Large intestine (tissue), 3 donors: ENCODE data around the gene ERAL1. TPM values are rescaled to one million over a fixed set of nuclear protein-coding genes. Genes with fewer than 3 reads are reported as not detected.
"Not testable (repeated sequence)": the region's sequence is repeated elsewhere in the genome, so short reads cannot be mapped to it uniquely, and the experiment has no call there.

ENCODE experiments used
- DNase-seq, 2 donors: peaks; one replicate each; pipeline versions ENCODE4 v3.0.0 to v3.0.0-alpha.2; 2013
- H3K27ac ChIP-seq: one replicate; pipeline ENCODE4 v1.5.1; 2013; ENCODE audit warnings: low read length
- H3K27me3 ChIP-seq: 2 replicates; pipeline ENCODE4 v1.6.1; 2013; ENCODE audit warnings: low read length; ENCODE audit not compliant: control insufficient read depth, insufficient read depth
- H3K36me3 ChIP-seq: 2 replicates; pipeline ENCODE4 v1.6.1; 2013; ENCODE audit warnings: low read length; ENCODE audit not compliant: control insufficient read depth, insufficient read depth
- H3K4me1 ChIP-seq: one replicate; pipeline ENCODE4 v1.6.1; 2013; ENCODE audit warnings: low read length; ENCODE audit not compliant: control insufficient read depth, insufficient read depth
- H3K4me3 ChIP-seq: one replicate; pipeline ENCODE4 v1.5.1; 2013; ENCODE audit warnings: low read length
- H3K9me3 ChIP-seq: one replicate; pipeline ENCODE4 v1.6.1; 2013; ENCODE audit warnings: mild to moderate bottlenecking, low read depth, low read length, moderate library complexity; ENCODE audit not compliant: control insufficient read depth
- WGBS: methylation state at CpG from one replicate; pipeline ENCODE4 v1.1.5; 2013; ENCODE audit warnings: low lambda C conversion rate; ENCODE audit not compliant: insufficient coverage; 5-methylcytosine and 5-hydroxymethylcytosine counted together
- polyA plus RNA-seq: library from polyadenylated mRNA; unstranded; fragments of 120-200 nt; gene quantifications from one replicate; pipeline ENCODE4 v1.2.1, GENCODE V29; 2013

The ERAL1 gene
- polyA plus RNA-seq, 1 donor, result 54.2 TPM

GRCh38 chr17:28897769-28898526, 43.1 kb downstream of the ERAL1 start:
- DNase-seq, result no peak
- Histone ChIP-seq H3K4me1 (peaks cover 26% of the 10 kb centered on the region), H3K27me3 (no peaks in the 10 kb centered on the region), H3K4me3 (peak overlapping the region; percentile 78), H3K9me3 (no peaks in the 10 kb centered on the region), H3K27ac (peak overlapping the region; percentile 73), H3K36me3 (peaks cover 3% of the 10 kb centered on the region)
- 10% methylated on average over 2 of the region's 23 CpGs for WGBS

- H3K4me3 ChIP-seq, result no peak overlapping the region
- no peak overlapping the region for H3K27ac ChIP-seq
- peaks cover 26% of the 10 kb centered on the region for H3K4me1 ChIP-seq
- WGBS, result no CpG with 5 or more reads among the region's 12 CpGs
- H3K36me3 ChIP-seq, result no peaks in the 10 kb centered on the region
- DNase-seq, result no peak
- H3K9me3 ChIP-seq, result no peaks in the 10 kb centered on the region
- H3K27me3 ChIP-seq, result no peaks in the 10 kb centered on the region
Measured at GRCh38 chr17:28898527-28898955, 43.7 kb downstream of the ERAL1 start.

- H3K4me1 ChIP-seq, result peaks cover 26% of the 10 kb centered on the region
- no peaks in the 10 kb centered on the region for H3K9me3 ChIP-seq
- no peak for DNase-seq
- H3K27me3 ChIP-seq, result no peaks in the 10 kb centered on the region
- H3K36me3 ChIP-seq, result no peaks in the 10 kb centered on the region
- no peak overlapping the region for H3K4me3 ChIP-seq
- no peak overlapping the region for H3K27ac ChIP-seq
- WGBS, result no CpG with 5 or more reads among the region's 5 CpGs
Measured at GRCh38 chr17:28899212-28899815, 44.5 kb downstream of the ERAL1 start.

GRCh38 chr17:28900986-28901726, 46.3 kb downstream of the ERAL1 start:
- Histone ChIP-seq H3K27ac (no peak overlapping the region), H3K9me3 (no peaks in the 10 kb centered on the region)

GRCh38 chr17:28901866-28902818, 47.3 kb downstream of the ERAL1 start:
- Histone ChIP-seq H3K36me3 (peaks cover 17% of the 10 kb centered on the region), H3K27me3 (no peaks in the 10 kb centered on the region), H3K27ac (peak overlapping the region; percentile 76), H3K4me3 (peak overlapping the region; percentile 64), H3K9me3 (no peaks in the 10 kb centered on the region), H3K4me1 (peaks cover 21% of the 10 kb centered on the region)
- WGBS, result 80% methylated on average over 2 of the region's 62 CpGs
- peak in 1 of 2 donors; percentile 44 for DNase-seq

More at GRCh38 chr17:28900986-28901726, 46.3 kb downstream of the ERAL1 start:
- Histone ChIP-seq H3K4me3 (no peak overlapping the region), H3K4me1 (peaks cover 27% of the 10 kb centered on the region), H3K27me3 (no peaks in the 10 kb centered on the region), H3K36me3 (peaks cover 8% of the 10 kb centered on the region)
- no peak for DNase-seq
- no CpG with 5 or more reads among the region's 24 CpGs for WGBS

- Histone ChIP-seq H3K36me3 (peaks cover 26% of the 10 kb centered on the region), H3K27me3 (no peaks in the 10 kb centered on the region), H3K4me3 (peak within 1 kb of the TSS; percentile 64), H3K27ac (peak within 1 kb of the TSS; percentile 76), H3K4me1 (peaks cover 18% of the 10 kb centered on the region), H3K9me3 (no peaks in the 10 kb centered on the region)
- peak; percentile 96 to 97 for DNase-seq
- 0% methylated on average over 1 of the region's 55 CpGs for WGBS
Measured at GRCh38 chr17:28902819-28903545, 48.2 kb downstream of the ERAL1 start, which contains the start of gene DHRS13. Gene DHRS13 (minus strand): TSS chr17:28903079. CDS start chr17:28902944, 135 bp downstream.

GRCh38 chr17:28903546-28903841, 48.7 kb downstream of the ERAL1 start:
- not testable (repeated sequence) for H3K27ac ChIP-seq, DNase-seq, H3K9me3 ChIP-seq, H3K27me3 ChIP-seq, H3K4me3 ChIP-seq
- Histone ChIP-seq H3K36me3 (peaks cover 31% of the 10 kb centered on the region), H3K4me1 (peaks cover 13% of the 10 kb centered on the region)
- WGBS, result 71% methylated on average over 1 of the region's 5 CpGs

- WGBS, result 43% methylated on average over 2 of the region's 4 CpGs
- Histone ChIP-seq H3K27ac (no peak overlapping the region), H3K4me3 (no peak overlapping the region), H3K27me3 (no peaks in the 10 kb centered on the region), H3K4me1 (peaks cover 13% of the 10 kb centered on the region), H3K9me3 (no peaks in the 10 kb centered on the region), H3K36me3 (peaks cover 44% of the 10 kb centered on the region)
- DNase-seq, result no peak
Measured at GRCh38 chr17:28904800-28905199, 50.0 kb downstream of the ERAL1 start.

GRCh38 chr17:28906276-28906675, 51.5 kb downstream of the ERAL1 start:
- H3K27ac ChIP-seq, result no peak overlapping the region
- H3K9me3 ChIP-seq, result no peaks in the 10 kb centered on the region
- H3K27me3 ChIP-seq, result no peaks in the 10 kb centered on the region
- H3K4me3 ChIP-seq, result no peak overlapping the region
- no CpG with 5 or more reads among the region's 9 CpGs for WGBS
- DNase-seq, result no peak
- peaks cover 58% of the 10 kb centered on the region for H3K36me3 ChIP-seq
- peaks cover 12% of the 10 kb centered on the region for H3K4me1 ChIP-seq
